Measurements from ENCODE around the gene GRK2. TPM values are rescaled to one million over a fixed set of nuclear protein-coding genes. Genes with fewer than 3 reads are reported as not detected.

GRK2 gene
- total RNA-seq, 2 experiments from 2014 or later: 280 to 397 TPM

DNA sequence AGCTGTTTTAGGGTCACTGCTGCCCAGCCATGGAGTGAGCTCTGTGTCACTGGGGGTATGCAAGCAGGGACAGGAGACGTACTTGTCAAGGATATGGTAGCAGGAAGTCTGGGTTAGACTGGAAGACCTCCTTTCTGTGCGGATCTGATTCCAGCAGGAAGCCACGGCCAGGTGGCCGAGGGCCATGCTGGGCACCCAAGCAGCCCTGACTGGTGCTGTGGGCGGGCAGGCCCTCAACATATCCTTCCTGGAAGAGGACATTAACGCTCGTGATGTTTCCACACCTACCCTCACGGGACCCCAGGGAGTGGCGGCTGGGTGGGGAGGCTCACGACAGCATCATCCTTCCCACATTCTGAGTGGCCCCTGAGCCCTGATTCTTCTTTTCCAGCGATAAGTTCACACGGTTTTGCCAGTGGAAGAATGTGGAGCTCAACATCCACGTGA is 14.1 kb downstream of the GRK2 start:
- Histone ChIP-seq H3K4me2 (ENCODE audit: low read length) (no peak overlapping the region), H3K4me1 (ENCODE audit: insufficient read depth, low read length, poor library complexity, severe bottlenecking) (peaks cover 39% of the 10 kb centered on the region), H2AFZ (ENCODE audit: low read length) (no peak overlapping the region), H3K27ac (ENCODE audit: low read depth, low read length, poor library complexity, severe bottlenecking) (peak overlapping the region; percentile 98), H3K4me3 (ENCODE audit: low read depth, low read length, poor library complexity, severe bottlenecking) (no peak overlapping the region), H3K9me2 (ENCODE audit: insufficient read depth, low read length) (no peaks in the 10 kb centered on the region), H3K9me3 (ENCODE audit: low read length) (no peaks in the 10 kb centered on the region), H3K36me3 (ENCODE audit: insufficient read depth, low read length) (peaks cover 96% of the 10 kb centered on the region), H4K20me1 (ENCODE audit: insufficient read depth, low read length) (no peaks in the 10 kb centered on the region), H3K79me2 (ENCODE audit: insufficient read depth, low read depth, low read length) (peaks cover 43% of the 10 kb centered on the region)
- DNase-seq (ENCODE audit: low spot score): no peak
- BruUV-seq (replicated peaks): no TSS peak
- ChIA-PET POLR2A (interaction anchor here (1.3 kb wide), 1 partner anchor 8 kb away, joined by 3 read pairs; no protein-coding TSS in a partner anchor), CTCF (ENCODE audit: unreplicated experiment) (no interaction called here)
- intact Hi-C loops (cut with micrococcal nuclease; ENCODE audit: unreplicated experiment): no loop called here
- TF ChIP-seq, protein P1, sequence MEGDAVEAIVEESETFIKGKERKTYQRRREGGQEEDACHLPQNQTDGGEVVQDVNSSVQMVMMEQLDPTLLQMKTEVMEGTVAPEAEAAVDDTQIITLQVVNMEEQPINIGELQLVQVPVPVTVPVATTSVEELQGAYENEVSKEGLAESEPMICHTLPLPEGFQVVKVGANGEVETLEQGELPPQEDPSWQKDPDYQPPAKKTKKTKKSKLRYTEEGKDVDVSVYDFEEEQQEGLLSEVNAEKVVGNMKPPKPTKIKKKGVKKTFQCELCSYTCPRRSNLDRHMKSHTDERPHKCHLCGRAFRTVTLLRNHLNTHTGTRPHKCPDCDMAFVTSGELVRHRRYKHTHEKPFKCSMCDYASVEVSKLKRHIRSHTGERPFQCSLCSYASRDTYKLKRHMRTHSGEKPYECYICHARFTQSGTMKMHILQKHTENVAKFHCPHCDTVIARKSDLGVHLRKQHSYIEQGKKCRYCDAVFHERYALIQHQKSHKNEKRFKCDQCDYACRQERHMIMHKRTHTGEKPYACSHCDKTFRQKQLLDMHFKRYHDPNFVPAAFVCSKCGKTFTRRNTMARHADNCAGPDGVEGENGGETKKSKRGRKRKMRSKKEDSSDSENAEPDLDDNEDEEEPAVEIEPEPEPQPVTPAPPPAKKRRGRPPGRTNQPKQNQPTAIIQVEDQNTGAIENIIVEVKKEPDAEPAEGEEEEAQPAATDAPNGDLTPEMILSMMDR (conservative IDR thresholded peaks at IDR 0.05; ENCODE audit: low read length): no peak
- no peak for TF ChIP-seq EZH2phosphoT487 (IDR thresholded peaks at IDR 0.05; ENCODE audit: borderline replicate concordance, low read depth, low read length)

DNA sequence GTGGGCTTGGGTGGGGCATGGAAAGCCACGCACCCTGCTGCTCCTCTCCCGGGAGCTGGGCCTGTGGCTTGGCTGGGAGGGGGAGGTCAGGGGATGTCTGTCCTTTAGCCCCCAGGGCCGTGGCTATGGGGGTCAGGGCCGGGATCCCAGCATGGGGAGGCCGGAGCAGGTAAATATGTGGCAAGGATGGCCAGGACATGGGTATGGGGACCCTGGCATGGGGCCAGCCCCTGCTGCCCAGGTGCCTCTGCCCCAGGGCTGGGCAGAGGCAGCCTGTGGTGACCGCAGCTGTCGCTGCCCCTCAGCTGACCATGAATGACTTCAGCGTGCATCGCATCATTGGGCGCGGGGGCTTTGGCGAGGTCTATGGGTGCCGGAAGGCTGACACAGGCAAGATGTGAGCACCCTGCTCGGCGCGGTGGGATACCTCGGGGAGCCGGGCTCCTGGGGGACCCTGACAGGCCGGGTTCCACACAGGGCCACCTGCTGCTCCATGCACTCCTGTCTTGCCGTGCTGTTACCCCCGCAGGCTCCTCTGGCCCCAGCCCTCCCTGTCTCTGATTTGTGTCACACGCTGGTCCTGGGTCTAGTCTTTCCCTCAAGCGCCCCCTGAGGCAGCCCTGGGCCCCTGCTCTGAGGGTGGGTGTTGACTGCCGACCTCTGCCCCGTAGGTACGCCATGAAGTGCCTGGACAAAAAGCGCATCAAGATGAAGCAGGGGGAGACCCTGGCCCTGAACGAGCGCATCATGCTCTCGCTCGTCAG is 14.7 kb downstream of the GRK2 start:
- Histone ChIP-seq H3K4me1 (ENCODE audit: insufficient read depth, low read length, poor library complexity, severe bottlenecking) (peaks cover 34% of the 10 kb centered on the region), H3K4me3 (ENCODE audit: low read depth, low read length, poor library complexity, severe bottlenecking) (no peak overlapping the region), H3K27ac (ENCODE audit: low read depth, low read length, poor library complexity, severe bottlenecking) (no peak overlapping the region), H2AFZ (ENCODE audit: low read length) (no peak overlapping the region), H3K79me2 (ENCODE audit: insufficient read depth, low read depth, low read length) (peaks cover 37% of the 10 kb centered on the region), H3K9me3 (ENCODE audit: low read length) (no peaks in the 10 kb centered on the region), H3K36me3 (ENCODE audit: insufficient read depth, low read length) (peaks cover 96% of the 10 kb centered on the region), H4K20me1 (ENCODE audit: insufficient read depth, low read length) (no peaks in the 10 kb centered on the region), H3K4me2 (ENCODE audit: low read length) (no peak overlapping the region), H3K9me2 (ENCODE audit: insufficient read depth, low read length) (no peaks in the 10 kb centered on the region)
- no peak for TF ChIP-seq EZH2phosphoT487 (IDR thresholded peaks at IDR 0.05; ENCODE audit: borderline replicate concordance, low read depth, low read length)
- TF ChIP-seq, protein P1 (conservative IDR thresholded peaks at IDR 0.05; ENCODE audit: low read length): no peak
- ChIA-PET POLR2A (interaction anchor here (1.2 kb wide), 1 partner anchor 36 kb away, joined by 3 read pairs; no protein-coding TSS in a partner anchor), CTCF (ENCODE audit: unreplicated experiment) (no interaction called here)
- no peak for DNase-seq (ENCODE audit: low spot score)
- intact Hi-C loops (cut with micrococcal nuclease; ENCODE audit: unreplicated experiment): no loop called here
- no TSS peak for BruUV-seq (replicated peaks)

DNA sequence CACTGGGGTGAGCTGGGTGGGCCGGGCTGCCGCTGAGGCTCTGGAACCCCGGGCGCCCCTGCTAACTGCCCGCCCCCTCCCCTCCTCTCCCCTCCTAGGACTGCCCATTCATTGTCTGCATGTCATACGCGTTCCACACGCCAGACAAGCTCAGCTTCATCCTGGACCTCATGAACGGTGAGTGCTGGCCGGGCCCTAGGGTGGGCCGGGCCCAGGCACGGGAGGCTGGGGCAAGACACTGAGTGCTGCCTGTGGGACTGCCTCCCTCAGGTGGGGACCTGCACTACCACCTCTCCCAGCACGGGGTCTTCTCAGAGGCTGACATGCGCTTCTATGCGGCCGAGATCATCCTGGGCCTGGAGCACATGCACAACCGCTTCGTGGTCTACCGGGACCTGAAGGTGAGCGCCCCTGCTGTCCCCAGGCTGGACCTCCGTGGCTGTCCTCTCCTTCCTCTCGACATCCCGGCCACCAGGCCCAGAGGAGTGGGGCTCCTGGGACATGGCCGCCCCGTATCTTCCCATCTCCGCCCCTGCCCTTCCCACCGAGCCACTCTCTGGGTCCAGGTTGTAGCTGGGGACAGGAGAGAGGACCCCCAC is 15.4 kb downstream of the GRK2 start:
- POLR2A ChIA-PET: interaction anchor here (1.2 kb wide), 1 partner anchor 36 kb away, joined by 3 read pairs; no protein-coding TSS in a partner anchor
- Histone ChIP-seq H3K27ac (ENCODE audit: low read depth, low read length, poor library complexity, severe bottlenecking) (no peak overlapping the region), H4K20me1 (ENCODE audit: insufficient read depth, low read length) (no peaks in the 10 kb centered on the region), H3K9me2 (ENCODE audit: insufficient read depth, low read length) (no peaks in the 10 kb centered on the region), H3K4me2 (ENCODE audit: low read length) (no peak overlapping the region), H3K36me3 (ENCODE audit: insufficient read depth, low read length) (peaks cover 96% of the 10 kb centered on the region), H3K4me1 (ENCODE audit: insufficient read depth, low read length, poor library complexity, severe bottlenecking) (peaks cover 34% of the 10 kb centered on the region), H2AFZ (ENCODE audit: low read length) (no peak overlapping the region), H3K9me3 (ENCODE audit: low read length) (no peaks in the 10 kb centered on the region), H3K4me3 (ENCODE audit: low read depth, low read length, poor library complexity, severe bottlenecking) (no peak overlapping the region), H3K79me2 (ENCODE audit: insufficient read depth, low read depth, low read length) (peaks cover 30% of the 10 kb centered on the region; the same call in 1 of the 2 replicates)
- TF ChIP-seq EZH2phosphoT487 (IDR thresholded peaks at IDR 0.05; ENCODE audit: borderline replicate concordance, low read depth, low read length): no peak
- TF ChIP-seq, protein P1 (conservative IDR thresholded peaks at IDR 0.05; ENCODE audit: low read length): no peak
- no TSS peak for BruUV-seq (replicated peaks)
- CTCF ChIA-PET (ENCODE audit: unreplicated experiment): no interaction called here
- intact Hi-C loops (cut with micrococcal nuclease; ENCODE audit: unreplicated experiment): no loop called here
- DNase-seq (ENCODE audit: low spot score): no peak
